ENCODE results near the gene POLE.

GRCh38 chr12:132734206-132734605 is 47.1 kb upstream of the POLE start:
- TF ChIP-seq, protein P1, sequence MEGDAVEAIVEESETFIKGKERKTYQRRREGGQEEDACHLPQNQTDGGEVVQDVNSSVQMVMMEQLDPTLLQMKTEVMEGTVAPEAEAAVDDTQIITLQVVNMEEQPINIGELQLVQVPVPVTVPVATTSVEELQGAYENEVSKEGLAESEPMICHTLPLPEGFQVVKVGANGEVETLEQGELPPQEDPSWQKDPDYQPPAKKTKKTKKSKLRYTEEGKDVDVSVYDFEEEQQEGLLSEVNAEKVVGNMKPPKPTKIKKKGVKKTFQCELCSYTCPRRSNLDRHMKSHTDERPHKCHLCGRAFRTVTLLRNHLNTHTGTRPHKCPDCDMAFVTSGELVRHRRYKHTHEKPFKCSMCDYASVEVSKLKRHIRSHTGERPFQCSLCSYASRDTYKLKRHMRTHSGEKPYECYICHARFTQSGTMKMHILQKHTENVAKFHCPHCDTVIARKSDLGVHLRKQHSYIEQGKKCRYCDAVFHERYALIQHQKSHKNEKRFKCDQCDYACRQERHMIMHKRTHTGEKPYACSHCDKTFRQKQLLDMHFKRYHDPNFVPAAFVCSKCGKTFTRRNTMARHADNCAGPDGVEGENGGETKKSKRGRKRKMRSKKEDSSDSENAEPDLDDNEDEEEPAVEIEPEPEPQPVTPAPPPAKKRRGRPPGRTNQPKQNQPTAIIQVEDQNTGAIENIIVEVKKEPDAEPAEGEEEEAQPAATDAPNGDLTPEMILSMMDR (conservative IDR thresholded peaks at IDR 0.05; ENCODE audit: low read length) = no peak
- no peak for TF ChIP-seq EZH2phosphoT487 (IDR thresholded peaks at IDR 0.05; ENCODE audit: borderline replicate concordance)
